ENCODE measurements around the gene COL28A1.

DNA sequence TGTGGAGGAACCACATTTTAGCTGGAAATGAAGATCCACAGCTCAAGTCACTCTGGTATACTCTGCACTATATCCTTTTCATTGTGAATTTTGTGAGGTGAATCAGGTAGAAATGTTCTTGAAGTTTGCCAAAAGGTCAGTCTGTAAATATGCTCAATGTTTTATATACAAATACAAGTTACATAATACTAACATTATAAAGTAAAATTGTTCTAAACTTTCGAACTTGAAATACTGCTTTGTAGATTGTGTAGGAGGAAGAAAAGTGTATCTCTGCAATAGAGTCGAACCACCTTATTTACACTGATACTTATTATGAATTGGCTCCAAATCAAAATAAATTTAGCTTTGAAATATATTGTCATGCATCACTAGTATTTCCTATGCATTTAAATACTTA, 38.0 kb upstream of the COL28A1 start:
- TF ChIP-seq CTCF (IDR thresholded peaks at IDR 0.05; ENCODE audit: low read length) = no peak
- no peak for TF ChIP-seq EZH2 (IDR thresholded peaks at IDR 0.05; ENCODE audit: borderline replicate concordance, low read length)

Measured in OCI-LY1 (cell line).